RWPE1 (cell line): ENCODE data around the gene DNAAF6.
"Not testable (repeated sequence)": the region's sequence is repeated elsewhere in the genome, so short reads cannot be mapped to it uniquely, and the experiment has no call there.

ENCODE experiments used
- CTCF ChIA-PET: fragments of 350-600 bp; sonication (Branson Sonifier 250); formaldehyde crosslinking; extraction: SDS; loops from one replicate; lab custom pipeline; 2021; lab: Yijun Ruan, JAX
- POLR2A ChIA-PET: fragments of 400-600 bp; formaldehyde crosslinking; extraction: SDS; loops from one replicate; lab custom pipeline; 2020; ENCODE audit warnings: antibody characterized with exemption; ENCODE audit not compliant: low non-redundant PET; lab: Yijun Ruan, JAX
- DNase-seq: peaks from one replicate; pipeline ENCODE4 v3.0.0; 2012; ENCODE audit warnings: low spot score
- H3K27ac ChIP-seq: fragments of 450-650 bp; 2 replicates; pipeline ENCODE4 v1.5.1; 2017
- TF ChIP-seq, protein P1 (sequence below): fragments of 450-650 bp; conservative IDR thresholded peaks from 2 replicates; pipeline ENCODE4 v1.5.1; 2017; ENCODE audit warnings: low read depth, mild to moderate bottlenecking

DNAAF6 gene

DNA sequence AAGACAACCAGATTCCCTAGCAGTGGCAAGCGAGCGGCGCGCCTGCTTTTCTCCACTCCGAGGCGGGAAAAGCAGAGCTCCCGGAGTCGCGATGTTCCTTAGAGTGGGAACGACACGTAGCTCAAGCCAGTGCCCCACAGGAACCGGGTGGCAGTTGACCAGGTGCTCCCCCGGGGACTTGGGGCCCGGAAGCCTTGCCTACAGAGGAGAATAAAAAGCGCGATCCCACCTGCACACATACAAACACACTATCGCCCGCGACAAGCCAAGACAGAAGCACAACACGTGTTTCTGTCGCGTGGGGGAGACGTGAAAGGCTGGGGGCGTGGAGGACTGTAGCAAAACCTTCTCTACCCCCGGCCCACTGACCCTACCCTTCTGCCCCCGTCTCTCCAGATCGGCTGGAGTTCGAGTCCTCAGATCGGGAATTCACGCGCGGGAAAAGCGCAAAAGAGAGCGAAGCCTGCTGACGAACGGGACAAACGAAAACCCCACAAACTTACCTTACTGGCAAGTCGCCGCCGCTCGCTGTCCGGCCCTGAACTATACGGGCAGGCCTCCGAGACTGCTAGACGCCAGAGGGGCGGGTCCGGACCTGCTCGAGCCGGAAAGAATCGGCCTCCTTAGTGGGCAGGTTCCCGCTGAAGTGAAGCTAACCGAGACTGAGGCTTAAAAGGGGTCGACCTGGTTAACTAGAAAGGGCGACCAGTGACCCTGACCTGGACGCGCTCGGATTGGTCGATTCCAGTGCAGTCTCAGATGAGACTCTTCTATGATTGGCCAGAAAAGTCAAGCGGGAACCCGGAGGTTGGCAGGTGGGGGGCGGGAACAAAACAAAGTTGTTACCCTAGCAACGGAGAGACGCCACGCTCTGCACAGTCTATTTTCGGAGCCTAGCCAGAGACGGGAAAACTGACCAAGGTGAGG is at the start of gene DNAAF6, which contains the start of gene NUP62CL:
Gene DNAAF6, plus strand, starts transcription at position 842 of the 927 bp plus-strand sequence. CDS start 6,265 bp downstream, outside the sequence.
Gene NUP62CL, minus strand, starts transcription at position 664 of the 927 bp plus-strand sequence. CDS start 31,287 bp downstream, outside the sequence.
- TF ChIP-seq, protein P1, sequence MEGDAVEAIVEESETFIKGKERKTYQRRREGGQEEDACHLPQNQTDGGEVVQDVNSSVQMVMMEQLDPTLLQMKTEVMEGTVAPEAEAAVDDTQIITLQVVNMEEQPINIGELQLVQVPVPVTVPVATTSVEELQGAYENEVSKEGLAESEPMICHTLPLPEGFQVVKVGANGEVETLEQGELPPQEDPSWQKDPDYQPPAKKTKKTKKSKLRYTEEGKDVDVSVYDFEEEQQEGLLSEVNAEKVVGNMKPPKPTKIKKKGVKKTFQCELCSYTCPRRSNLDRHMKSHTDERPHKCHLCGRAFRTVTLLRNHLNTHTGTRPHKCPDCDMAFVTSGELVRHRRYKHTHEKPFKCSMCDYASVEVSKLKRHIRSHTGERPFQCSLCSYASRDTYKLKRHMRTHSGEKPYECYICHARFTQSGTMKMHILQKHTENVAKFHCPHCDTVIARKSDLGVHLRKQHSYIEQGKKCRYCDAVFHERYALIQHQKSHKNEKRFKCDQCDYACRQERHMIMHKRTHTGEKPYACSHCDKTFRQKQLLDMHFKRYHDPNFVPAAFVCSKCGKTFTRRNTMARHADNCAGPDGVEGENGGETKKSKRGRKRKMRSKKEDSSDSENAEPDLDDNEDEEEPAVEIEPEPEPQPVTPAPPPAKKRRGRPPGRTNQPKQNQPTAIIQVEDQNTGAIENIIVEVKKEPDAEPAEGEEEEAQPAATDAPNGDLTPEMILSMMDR: no peak
- DNase-seq: peak; percentile 84
- ChIA-PET POLR2A (no interaction called here), CTCF (no interaction called here)
- H3K27ac ChIP-seq: peak within 1 kb of the TSS; percentile 77

DNA sequence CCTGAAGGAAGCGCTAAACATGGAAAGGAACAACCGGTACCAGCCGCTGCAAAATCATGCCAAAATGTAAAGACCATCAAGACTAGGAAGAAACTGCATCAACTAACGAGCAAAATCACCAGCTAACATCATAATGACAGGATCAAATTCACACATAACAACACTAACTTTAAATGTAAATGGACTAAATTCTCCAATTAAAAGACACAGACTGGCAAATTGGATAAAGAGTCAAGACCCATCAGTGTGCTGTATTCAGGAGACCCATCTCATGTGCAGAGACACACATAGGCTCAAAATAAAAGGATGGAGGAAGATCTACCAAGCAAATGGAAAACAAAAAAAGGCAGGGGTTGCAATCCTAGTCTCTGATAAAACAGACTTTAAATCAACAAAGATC is 48.8 kb upstream of the DNAAF6 start:
- POLR2A ChIA-PET, CTCF ChIA-PET, H3K27ac ChIP-seq, DNase-seq: not testable (repeated sequence)

DNA sequence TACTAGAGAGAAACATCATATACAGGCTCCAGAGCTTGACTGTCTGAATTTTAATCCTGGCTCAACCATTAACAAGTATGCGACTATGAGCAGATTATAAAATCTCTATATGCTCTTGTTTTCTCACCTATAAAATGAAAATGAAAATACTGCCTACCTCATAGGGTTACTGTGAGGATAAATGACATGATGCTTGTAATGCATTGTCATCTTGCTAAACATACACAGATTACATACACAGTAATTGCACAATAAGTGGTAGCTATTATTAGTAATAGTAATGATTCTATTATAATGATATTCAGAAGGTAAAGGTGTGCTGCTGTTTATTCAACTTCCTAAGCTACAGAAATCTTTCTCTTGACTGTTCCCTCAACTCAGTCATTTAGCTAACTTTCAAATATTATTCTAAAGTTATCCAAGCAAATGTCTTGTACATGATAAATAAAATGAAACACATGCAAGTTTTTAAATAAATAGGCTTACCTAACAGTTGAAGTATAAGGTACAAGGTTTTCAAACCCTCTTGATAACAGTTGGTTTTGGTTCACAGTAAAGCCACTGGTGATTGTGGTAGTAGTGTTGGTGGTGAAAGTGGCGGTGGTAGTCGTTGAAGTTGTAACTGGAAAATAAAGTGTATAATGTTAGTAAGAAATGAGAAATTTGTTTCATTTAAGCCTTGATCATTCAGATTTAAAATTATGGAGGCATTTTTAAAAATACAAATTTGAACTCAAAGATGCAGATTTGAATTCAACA is 39.1 kb upstream of the DNAAF6 start:
- H3K27ac ChIP-seq: no peak overlapping the region
- ChIA-PET CTCF (no interaction called here), POLR2A (no interaction called here)
- TF ChIP-seq, protein P1: no peak
- no peak for DNase-seq

DNA sequence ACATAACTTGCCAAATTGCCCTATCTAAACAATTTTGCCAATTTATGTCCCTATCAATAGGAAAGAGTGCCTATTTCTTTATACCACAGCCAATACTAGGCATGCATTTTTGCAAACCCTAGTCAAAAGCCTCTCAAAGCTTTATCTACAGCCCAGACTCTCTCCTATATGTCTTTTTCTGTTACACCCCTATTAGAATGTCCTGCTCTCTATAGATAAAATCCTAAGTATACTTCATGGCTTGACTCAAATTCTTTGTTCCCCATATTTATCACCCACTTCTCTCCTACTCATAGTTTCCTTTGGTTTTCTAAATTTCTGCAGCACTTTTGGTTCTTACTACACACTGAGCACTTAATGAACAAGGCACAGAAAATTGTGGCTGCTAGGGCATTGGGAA is 38.2 kb upstream of the DNAAF6 start:
- POLR2A ChIA-PET: no interaction called here
- TF ChIP-seq, protein P1: no peak
- no peak overlapping the region for H3K27ac ChIP-seq

DNA sequence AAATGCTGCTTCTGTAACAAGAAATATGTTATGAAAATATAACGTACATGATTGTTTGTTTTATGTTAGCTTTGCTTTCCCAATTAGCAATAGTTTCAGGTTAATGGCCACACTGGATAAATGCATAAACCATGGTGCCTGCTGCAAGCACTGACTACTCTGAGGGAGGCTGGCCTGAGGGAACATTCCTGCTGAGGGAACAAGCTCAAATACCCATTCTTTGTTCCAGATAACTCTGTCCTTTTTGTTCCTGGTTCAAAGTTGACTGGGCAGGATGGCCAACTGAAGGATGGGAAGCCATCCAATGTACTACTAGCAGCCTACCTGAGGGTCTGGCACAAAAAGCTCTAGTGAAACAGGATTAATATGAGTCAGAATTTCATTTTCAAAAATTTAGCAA is 37.7 kb upstream of the DNAAF6 start:
- TF ChIP-seq, protein P1: no peak
- ChIA-PET CTCF (no interaction called here), POLR2A (no interaction called here)
- no peak overlapping the region for H3K27ac ChIP-seq
- DNase-seq: no peak

More for the DNA sequence above, 38.2 kb upstream of the DNAAF6 start:
- CTCF ChIA-PET: no interaction called here
- DNase-seq: no peak

DNA sequence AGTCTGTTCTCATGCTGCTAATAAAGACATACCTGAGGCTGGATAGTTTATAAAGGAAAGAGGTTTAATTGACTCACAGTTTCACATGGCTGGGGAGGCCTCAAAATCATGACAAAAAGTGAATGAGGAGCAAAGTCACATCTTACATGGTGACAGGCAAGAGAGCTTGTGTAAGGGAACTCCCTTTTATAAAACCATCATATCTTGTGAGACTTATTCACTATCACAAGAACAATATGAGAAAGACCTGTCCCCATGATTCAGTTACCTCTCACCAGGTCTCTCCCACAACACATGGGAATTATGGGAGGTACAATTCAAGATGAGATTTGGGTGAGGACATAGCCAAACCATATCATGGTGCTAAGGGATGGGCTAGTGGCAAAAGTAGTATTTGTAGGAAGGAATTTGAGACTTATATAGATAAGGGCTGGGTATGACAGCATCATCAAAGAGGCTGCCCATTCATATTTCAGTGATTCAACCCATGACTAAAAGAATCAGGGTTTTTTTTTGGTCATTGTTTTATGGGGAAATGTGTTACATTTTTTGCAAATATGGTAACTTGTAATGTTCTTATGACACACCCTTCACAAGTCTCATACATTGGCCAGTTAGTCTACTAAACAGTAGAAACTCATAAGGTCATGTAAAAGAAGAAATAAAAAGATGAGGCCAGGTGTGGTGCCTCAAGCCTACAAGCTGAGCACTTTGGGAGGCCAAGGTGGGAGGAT is 34.9 kb upstream of the DNAAF6 start:
- no peak for DNase-seq
- POLR2A ChIA-PET: no interaction called here
- no peak overlapping the region for H3K27ac ChIP-seq
- TF ChIP-seq, protein P1: no peak
- CTCF ChIA-PET: no interaction called here
